Right lobe of liver (tissue), 6 donors: ENCODE data around the gene TBC1D1. TPM values are rescaled to one million over a fixed set of nuclear protein-coding genes. Genes with fewer than 3 reads are reported as not detected.

Source experiments
- ATAC-seq, 4 donors: fragments of 200-7000 bp; cut with Tn5 transposase; one replicate each; pipeline ENCODE4 v1.9.1; 2020; ENCODE audit warnings: mild to moderate bottlenecking in 4 of 4, moderate library complexity in 4 of 4
- DNase-seq, 3 donors: peaks; one replicate each; pipeline ENCODE4 v3.0.0-alpha.2; 2020
- H3K27ac ChIP-seq, 3 donors: fragments of 200-600 bp; one replicate each; pipeline ENCODE4 v1.8.0; 2022
- H3K27me3 ChIP-seq, 2 donors: fragments of 200-600 bp; one replicate each; pipeline ENCODE4 v1.8.0; 2022
- H3K36me3 ChIP-seq, 4 donors: fragments of 200-600 bp; sonication (generic) in 1 of 4; one replicate each; pipeline versions ENCODE4 v1.5.1 to v1.8.0; 2017 to 2022; ENCODE audit warnings: control low read depth in 1 of 4
- H3K4me1 ChIP-seq, 4 donors: fragments of 200-600 bp; sonication (generic) in 1 of 4; one replicate each; pipeline versions ENCODE4 v1.5.1 to v1.8.0; 2017 to 2022; ENCODE audit warnings: control low read depth in 1 of 4
- H3K4me3 ChIP-seq, 3 donors: fragments of 200-600 bp; one replicate each; pipeline ENCODE4 v1.8.0; 2022
- H3K9me3 ChIP-seq, 4 donors: fragments of 200-600 bp; sonication (generic) in 1 of 4; one replicate each; pipeline versions ENCODE4 v1.5.1 to v1.8.0; 2017 to 2022; ENCODE audit warnings: control low read depth in 1 of 4
- POLR2A ChIP-seq: fragments of 450-650 bp; IDR thresholded peaks from one replicate; pipeline ENCODE4 v1.6.1; 2017; ENCODE audit warnings: antibody characterized with exemption, mild to moderate bottlenecking
- WGBS: methylation state at CpG from one replicate; pipeline ENCODE4 v1.1.6; 2018; ENCODE audit warnings: low coverage, low lambda C conversion rate; ENCODE audit not compliant: insufficient coverage; ENCODE audit errors: missing lambda C conversion rate; 5-methylcytosine and 5-hydroxymethylcytosine counted together
- intact Hi-C, 2 donors: fragments of 100-400 bp; cut with DNase I; formaldehyde crosslinking; loops; one replicate each; pipeline versions ENCODE4 v1.11.2 to v1.14.1; 2022
- total RNA-seq, 6 experiments: library from RNA; depleted of rRNA in 2 of 6; stranded (reverse); fragments of >200 nt in 2 of 6; fragmentation: NEBNext Ultra II Directional in 3 of 6; extraction: Animal tissue kit (Norgen Biotek cat#: 25700) in 3 of 6; gene quantifications; one replicate each; pipeline versions ENCODE4 v1.1.0 to v1.2.4, GENCODE V29; 2016 to 2023
- TF ChIP-seq, protein P1 (sequence below), 4 donors: fragments of 200-600 bp in 3 of 4; fragments of 450-650 bp in 1 of 4; IDR thresholded peaks; one replicate each; pipeline versions ENCODE4 v1.5.1 to v1.8.0; 2016 to 2022; ENCODE audit warnings: antibody characterized with exemption in 4 of 4, mild to moderate bottlenecking in 2 of 4
- donor health status: DM: no; HTN: yes; CAD: no.
- donor health status: DM: no; HTN: no; CAD: no.
- donor health status: DM: no; HTN: no; CAD: no.
- donor health status: DM: no; HTN: yes; CAD: no.
- donor health status: DM: no; HTN: yes; CAD: no.

The TBC1D1 gene
- total RNA-seq, 6 experiments from 2014 or later, result 21.2 to 67.5 (median 35.8) TPM

DNA sequence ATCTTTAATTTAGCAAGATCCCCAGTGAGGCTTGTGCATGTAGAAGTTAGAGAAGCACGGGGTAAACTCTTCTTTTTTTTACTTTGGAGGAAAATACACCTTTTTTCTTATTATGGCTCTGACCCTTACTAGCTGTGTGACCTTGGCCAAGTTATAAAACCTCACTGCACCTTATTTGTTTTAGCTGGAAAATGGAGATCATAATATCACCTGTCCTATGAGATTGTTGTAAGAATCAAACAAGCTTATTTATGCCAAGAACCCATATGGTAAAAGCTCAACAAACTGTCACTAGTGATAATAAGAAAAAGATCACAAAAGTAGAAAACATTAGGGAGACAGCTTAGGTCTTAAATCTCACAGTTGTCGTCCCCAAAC lies 196.0 kb downstream of the TBC1D1 start:
- Histone ChIP-seq H3K27ac (peak overlapping the region in 1 of 3 donors; percentile 7), H3K36me3 (peaks cover 0 to 6% (median 2%) of the 10 kb centered on the region in 4 donors), H3K9me3 (no peaks in the 10 kb centered on the region), H3K4me1 (peaks cover 0 to 12% (median 0%) of the 10 kb centered on the region in 4 donors), H3K27me3 (no peaks in the 10 kb centered on the region), H3K4me3 (no peak overlapping the region)
- TF ChIP-seq, protein P1, sequence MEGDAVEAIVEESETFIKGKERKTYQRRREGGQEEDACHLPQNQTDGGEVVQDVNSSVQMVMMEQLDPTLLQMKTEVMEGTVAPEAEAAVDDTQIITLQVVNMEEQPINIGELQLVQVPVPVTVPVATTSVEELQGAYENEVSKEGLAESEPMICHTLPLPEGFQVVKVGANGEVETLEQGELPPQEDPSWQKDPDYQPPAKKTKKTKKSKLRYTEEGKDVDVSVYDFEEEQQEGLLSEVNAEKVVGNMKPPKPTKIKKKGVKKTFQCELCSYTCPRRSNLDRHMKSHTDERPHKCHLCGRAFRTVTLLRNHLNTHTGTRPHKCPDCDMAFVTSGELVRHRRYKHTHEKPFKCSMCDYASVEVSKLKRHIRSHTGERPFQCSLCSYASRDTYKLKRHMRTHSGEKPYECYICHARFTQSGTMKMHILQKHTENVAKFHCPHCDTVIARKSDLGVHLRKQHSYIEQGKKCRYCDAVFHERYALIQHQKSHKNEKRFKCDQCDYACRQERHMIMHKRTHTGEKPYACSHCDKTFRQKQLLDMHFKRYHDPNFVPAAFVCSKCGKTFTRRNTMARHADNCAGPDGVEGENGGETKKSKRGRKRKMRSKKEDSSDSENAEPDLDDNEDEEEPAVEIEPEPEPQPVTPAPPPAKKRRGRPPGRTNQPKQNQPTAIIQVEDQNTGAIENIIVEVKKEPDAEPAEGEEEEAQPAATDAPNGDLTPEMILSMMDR (IDR thresholded peaks at IDR 0.05), result no peak
- no peak for TF ChIP-seq POLR2A
- intact Hi-C loops, result no loop called here
- 93% methylated on average over 2 of the region's 2 CpGs for WGBS
- ATAC-seq (no peak), DNase-seq (no peak)

DNA sequence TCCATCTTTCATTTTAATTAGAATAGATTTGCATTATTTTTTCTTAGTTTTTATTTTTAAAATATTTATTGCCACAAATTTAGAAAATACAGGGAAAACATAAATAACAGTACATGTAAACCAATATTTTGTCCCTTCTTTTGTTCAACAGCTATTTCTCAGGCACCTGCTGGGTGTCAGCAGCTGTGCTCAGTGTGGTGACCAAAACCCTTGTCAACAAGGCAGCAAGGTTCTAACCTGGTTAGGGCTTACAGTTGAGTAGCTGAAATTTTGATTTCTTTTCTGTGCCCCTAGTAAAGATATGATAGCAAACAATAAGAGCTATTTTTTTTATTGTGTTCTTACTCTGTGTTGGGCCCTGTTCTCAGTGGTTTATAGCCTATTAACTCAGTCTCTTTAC lies 197.4 kb downstream of the TBC1D1 start:
- Histone ChIP-seq H3K36me3 (peaks cover 0 to 6% (median 2%) of the 10 kb centered on the region in 4 donors), H3K9me3 (no peaks in the 10 kb centered on the region), H3K27me3 (no peaks in the 10 kb centered on the region), H3K4me1 (peaks cover 0 to 12% (median 0%) of the 10 kb centered on the region in 4 donors), H3K27ac (peak overlapping the region in 1 of 3 donors; percentile 59), H3K4me3 (no peak overlapping the region)
- ATAC-seq (peak in 1 of 4 donors; percentile 19), DNase-seq (no peak)
- TF ChIP-seq POLR2A, result no peak
- TF ChIP-seq, protein P1 (IDR thresholded peaks at IDR 0.05), result no peak
- intact Hi-C loops, result no loop called here

DNA sequence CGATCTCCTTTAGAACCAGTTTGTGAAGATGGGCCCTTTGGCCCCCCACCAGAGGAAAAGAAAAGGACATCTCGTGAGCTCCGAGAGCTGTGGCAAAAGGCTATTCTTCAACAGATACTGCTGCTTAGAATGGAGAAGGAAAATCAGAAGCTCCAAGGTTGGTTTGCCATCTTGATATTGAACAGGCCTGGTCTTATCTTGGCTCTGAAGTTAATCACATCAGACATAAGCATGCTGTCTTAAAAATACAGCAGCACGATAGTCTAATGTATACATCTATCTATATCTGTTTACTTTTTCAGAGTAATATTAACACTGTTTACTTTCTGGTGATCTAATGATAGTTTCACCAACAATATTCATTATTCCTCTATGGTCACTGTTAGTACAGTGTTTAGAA lies 199.1 kb downstream of the TBC1D1 start:
- H3K27me3 ChIP-seq, result no peaks in the 10 kb centered on the region
- DNase-seq (no peak), ATAC-seq (no peak)
- H3K4me1 ChIP-seq, result peaks cover 0 to 12% (median 0%) of the 10 kb centered on the region in 4 donors
- H3K36me3 ChIP-seq, result peaks cover 0 to 6% (median 2%) of the 10 kb centered on the region in 4 donors
- TF ChIP-seq, protein P1 (IDR thresholded peaks at IDR 0.05), result no peak
- no peak for TF ChIP-seq POLR2A
- H3K27ac ChIP-seq, result no peak overlapping the region
- no peak overlapping the region for H3K4me3 ChIP-seq
- 85% methylated on average over 4 of the region's 4 CpGs for WGBS
- no peaks in the 10 kb centered on the region for H3K9me3 ChIP-seq
- intact Hi-C loops, result no loop called here

DNA sequence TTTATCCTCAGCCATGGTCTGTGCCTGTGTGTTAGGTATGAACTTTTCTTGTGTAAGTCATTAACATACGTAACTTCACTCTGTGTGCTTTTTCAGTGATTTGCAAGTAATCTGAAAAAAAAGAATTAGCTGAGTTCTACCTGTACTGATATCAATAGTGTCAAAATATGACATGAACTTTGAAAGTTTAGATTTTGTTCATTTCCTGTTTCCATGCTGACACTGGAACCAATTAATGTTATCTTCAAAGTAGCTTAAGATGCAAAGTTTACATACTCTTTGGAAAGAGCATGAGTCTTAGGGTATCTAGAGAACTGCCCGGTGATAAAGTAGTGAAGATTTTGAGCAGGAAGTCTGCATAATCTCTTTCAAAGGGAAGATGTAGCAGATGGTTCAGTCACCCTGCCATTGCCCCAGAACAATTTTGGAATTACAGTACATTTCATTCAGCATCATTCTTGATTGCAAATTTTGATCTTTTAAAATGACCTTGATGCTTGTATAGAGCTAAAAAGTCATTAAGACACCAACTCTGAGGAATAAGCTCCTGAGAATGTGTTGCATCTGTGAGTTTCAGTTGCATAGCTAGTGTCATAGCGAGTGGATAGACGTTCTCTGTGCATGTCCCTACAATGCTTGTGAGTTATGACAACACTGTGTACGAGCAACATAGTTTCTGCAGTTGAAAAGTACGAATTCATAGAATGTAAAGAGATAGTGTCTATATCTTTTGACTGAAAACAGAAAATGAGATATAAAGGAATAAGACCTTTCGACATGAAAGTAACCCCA lies 199.8 kb downstream of the TBC1D1 start:
- Histone ChIP-seq H3K36me3 (peaks cover 0 to 6% (median 2%) of the 10 kb centered on the region in 4 donors), H3K9me3 (no peaks in the 10 kb centered on the region), H3K4me3 (no peak overlapping the region), H3K27me3 (no peaks in the 10 kb centered on the region), H3K27ac (no peak overlapping the region), H3K4me1 (peaks cover 0 to 12% (median 0%) of the 10 kb centered on the region in 4 donors)
- DNase-seq (no peak), ATAC-seq (no peak)
- TF ChIP-seq POLR2A, result no peak
- TF ChIP-seq, protein P1 (IDR thresholded peaks at IDR 0.05), result no peak
- WGBS, result 90% methylated on average over 7 of the region's 7 CpGs
- intact Hi-C loops, result no loop called here
